GM12864 (cell line): ENCODE results near the gene PHTF2.

ENCODE experiments used
- DNase-seq: peaks from one replicate; pipeline ENCODE4 v3.0.0-alpha.2; 2011; ENCODE audit warnings: low read depth
- H3K4me3 ChIP-seq: 2 replicates; pipeline ENCODE4 v1.5.1; 2011; ENCODE audit warnings: mild to moderate bottlenecking, low read depth, low read length, control low read depth
- TF ChIP-seq, protein P1 (sequence below): IDR thresholded peaks from 2 replicates; pipeline ENCODE4 v1.5.1; 2011; ENCODE audit warnings: low read depth, mild to moderate bottlenecking, moderate library complexity, low read length, control low read depth, inconsistent platforms; ENCODE audit errors: missing control alignments

The PHTF2 gene

GRCh38 chr7:77881871-77882270 lies 83.3 kb downstream of the PHTF2 start:
- no peak for DNase-seq
- H3K4me3 ChIP-seq, result no peak overlapping the region
- TF ChIP-seq, protein P1, sequence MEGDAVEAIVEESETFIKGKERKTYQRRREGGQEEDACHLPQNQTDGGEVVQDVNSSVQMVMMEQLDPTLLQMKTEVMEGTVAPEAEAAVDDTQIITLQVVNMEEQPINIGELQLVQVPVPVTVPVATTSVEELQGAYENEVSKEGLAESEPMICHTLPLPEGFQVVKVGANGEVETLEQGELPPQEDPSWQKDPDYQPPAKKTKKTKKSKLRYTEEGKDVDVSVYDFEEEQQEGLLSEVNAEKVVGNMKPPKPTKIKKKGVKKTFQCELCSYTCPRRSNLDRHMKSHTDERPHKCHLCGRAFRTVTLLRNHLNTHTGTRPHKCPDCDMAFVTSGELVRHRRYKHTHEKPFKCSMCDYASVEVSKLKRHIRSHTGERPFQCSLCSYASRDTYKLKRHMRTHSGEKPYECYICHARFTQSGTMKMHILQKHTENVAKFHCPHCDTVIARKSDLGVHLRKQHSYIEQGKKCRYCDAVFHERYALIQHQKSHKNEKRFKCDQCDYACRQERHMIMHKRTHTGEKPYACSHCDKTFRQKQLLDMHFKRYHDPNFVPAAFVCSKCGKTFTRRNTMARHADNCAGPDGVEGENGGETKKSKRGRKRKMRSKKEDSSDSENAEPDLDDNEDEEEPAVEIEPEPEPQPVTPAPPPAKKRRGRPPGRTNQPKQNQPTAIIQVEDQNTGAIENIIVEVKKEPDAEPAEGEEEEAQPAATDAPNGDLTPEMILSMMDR, result no peak

GRCh38 chr7:77885155-77885554 lies 86.6 kb downstream of the PHTF2 start:
- H3K4me3 ChIP-seq, result no peak overlapping the region
- TF ChIP-seq, protein P1, result no peak
- no peak for DNase-seq

DNA sequence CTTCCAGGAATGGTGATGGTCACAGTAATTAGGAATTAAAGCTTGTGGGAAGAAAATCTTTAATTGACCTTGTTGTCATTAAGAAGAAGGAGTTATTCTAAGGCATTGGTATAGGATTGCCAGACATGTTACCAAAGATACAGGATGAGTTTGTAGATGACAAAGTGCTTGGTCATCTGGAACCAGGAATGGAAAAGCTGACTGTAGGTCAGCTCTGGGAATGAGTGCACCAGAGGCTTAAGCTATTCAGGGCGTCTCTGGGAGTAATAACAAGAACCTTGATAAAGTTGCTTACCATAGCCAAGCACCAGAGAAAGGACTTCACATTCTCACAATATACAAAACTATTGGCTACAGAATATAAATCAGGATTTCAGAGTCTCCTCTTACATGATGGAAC lies 89.0 kb downstream of the PHTF2 start:
- no peak overlapping the region for H3K4me3 ChIP-seq
- TF ChIP-seq, protein P1, result no peak
- DNase-seq, result no peak

GRCh38 chr7:77888998-77889397 lies 90.4 kb downstream of the PHTF2 start:
- TF ChIP-seq, protein P1, result no peak
- DNase-seq, result no peak
- no peak overlapping the region for H3K4me3 ChIP-seq

DNA sequence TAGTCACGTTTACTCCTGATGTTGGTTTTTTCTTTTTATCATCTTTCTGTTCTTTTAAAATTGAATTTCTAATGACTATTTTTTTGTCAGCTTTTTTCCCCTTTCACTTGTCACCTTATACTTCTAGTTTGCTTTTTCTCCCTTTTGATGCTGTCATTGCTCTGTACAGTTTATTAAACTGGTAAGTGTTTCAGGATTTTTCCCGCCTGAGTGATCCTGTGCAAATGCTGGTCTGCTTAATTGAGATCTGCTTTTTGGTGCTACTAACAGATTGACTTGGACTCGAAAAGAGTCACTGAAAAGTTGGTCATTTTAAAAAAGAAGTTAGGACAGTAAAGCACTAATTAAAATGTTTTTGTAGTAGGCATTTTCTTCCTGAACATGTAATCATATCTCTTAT lies 95.2 kb downstream of the PHTF2 start:
- no peak overlapping the region for H3K4me3 ChIP-seq
- no peak for DNase-seq
- TF ChIP-seq, protein P1, result no peak

GRCh38 chr7:77894574-77895091 lies 96.1 kb downstream of the PHTF2 start:
- DNase-seq, result no peak
- TF ChIP-seq, protein P1, result no peak
- H3K4me3 ChIP-seq, result no peak overlapping the region

- no peak for DNase-seq
- TF ChIP-seq, protein P1, result no peak
- no peak overlapping the region for H3K4me3 ChIP-seq
These were observed 97.3 kb downstream of the PHTF2 start for GRCh38 chr7:77895905-77896304.
